ENCODE results near the gene FBXL7.

- TF ChIP-seq CTCF (IDR thresholded peaks at IDR 0.05) (no peak), POLR2A (IDR thresholded peaks at IDR 0.05) (no peak)
These were observed 111.0 kb downstream of the FBXL7 start for GRCh38 chr5:15611008-15611407.
